Heart left ventricle (tissue), 16 donors: ENCODE measurements around the gene SCG5. TPM values are rescaled to one million over a fixed set of nuclear protein-coding genes. Genes with fewer than 3 reads are reported as not detected.
A peak's percentile ranks its signal among the peaks of the same experiment; 100 is the strongest.

ENCODE experiments used
- ATAC-seq, 4 donors: fragments of 200-7000 bp; cut with Tn5 transposase; one replicate each; pipeline ENCODE4 v1.9.1; 2020 to 2022; ENCODE audit warnings: moderate library complexity in 4 of 4, mild to moderate bottlenecking in 3 of 4, moderate number of reproducible peaks in 1 of 4
- DNase-seq, 5 donors: peaks; one replicate each; pipeline ENCODE4 v3.0.0-alpha.2; 2020
- H3K27ac ChIP-seq, 12 donors: fragments of 200-600 bp; sonication (generic) in 4 of 12; one replicate each; pipeline versions ENCODE4 v1.5.0 to v1.8.0; 2016 to 2022; ENCODE audit warnings: mild to moderate bottlenecking in 2 of 12
- H3K27me3 ChIP-seq, 9 donors: fragments of 200-600 bp; sonication (generic) in 2 of 9; one replicate each; pipeline versions ENCODE4 v1.5.1 to v1.8.0; 2016 to 2022; ENCODE audit warnings: mild to moderate bottlenecking in 3 of 9
- H3K36me3 ChIP-seq, 9 donors: fragments of 200-600 bp; sonication (generic) in 2 of 9; one replicate each; pipeline versions ENCODE4 v1.5.0 to v1.8.0; 2018 to 2022; ENCODE audit warnings: mild to moderate bottlenecking in 2 of 9
- H3K4me1 ChIP-seq, 12 donors: fragments of 200-600 bp; sonication (generic) in 4 of 12; one replicate each; pipeline versions ENCODE4 v1.5.0 to v1.8.0; 2016 to 2022; ENCODE audit warnings: mild to moderate bottlenecking in 3 of 12
- H3K4me3 ChIP-seq, 12 donors: fragments of 200-600 bp; sonication (generic) in 4 of 12; one replicate each; pipeline versions ENCODE4 v1.5.0 to v1.8.0; 2017 to 2022; ENCODE audit warnings: mild to moderate bottlenecking in 9 of 12, moderate library complexity in 4 of 12
- H3K9me3 ChIP-seq, 12 donors: fragments of 200-600 bp; sonication (generic) in 4 of 12; one replicate each; pipeline versions ENCODE4 v1.5.0 to v1.8.0; 2016 to 2022; ENCODE audit warnings: mild to moderate bottlenecking in 1 of 12
- CTCF ChIP-seq, 12 donors: fragments of 200-600 bp; sonication (generic) in 4 of 12; IDR thresholded peaks; one replicate each; pipeline versions ENCODE4 v1.5.0 to v1.8.0; 2018 to 2022; ENCODE audit warnings: antibody characterized with exemption in 12 of 12, mild to moderate bottlenecking in 5 of 12
- POLR2A ChIP-seq, 2 donors: fragments of 450-650 bp; IDR thresholded peaks; one replicate each; pipeline ENCODE4 v1.6.1; 2017; ENCODE audit warnings: antibody characterized with exemption in 2 of 2, mild to moderate bottlenecking in 2 of 2, moderate library complexity in 2 of 2
- WGBS, 4 donors: extraction: QIAGEN DNeasy Blood & Tissue Kit in 2 of 4; methylation state at CpG; one replicate each; pipeline versions ENCODE4 v1.1.5 to v1.1.7; 2013 to 2018; 5-methylcytosine and 5-hydroxymethylcytosine counted together
- intact Hi-C, 10 donors: fragments of 100-400 bp; cut with DNase I; formaldehyde crosslinking; loops; one replicate each; pipeline versions ENCODE4 v1.11.1 to v1.14.2; 2022
- polyA plus RNA-seq, 2 donors: library from polyadenylated mRNA; stranded (reverse); fragments of 200-250 nt; gene quantifications; one replicate each; pipeline ENCODE4 v1.2.3, GENCODE V29; 2013
- total RNA-seq, 9 donors: library from RNA; depleted of rRNA in 2 of 9; stranded (reverse); fragments of >200 nt in 2 of 9; fragmentation: NEBNext Ultra II Directional in 3 of 9; extraction: Animal tissue kit (Norgen Biotek cat#: 25700) in 3 of 9; gene quantifications; one replicate each; pipeline versions ENCODE4 v1.1.0 to v1.2.4, GENCODE V29; 2016 to 2023
- donor health status: ischemic (EF 13 %, LVEDD 7.1; RV severe dilation, severe dysfunction).
- donor health status: healthy with polysubstance abuse.
- donor health status: DM: no; HTN: yes; CAD: no.
- donor health status: DM: no; HTN: no; CAD: no.
- donor health status: ischemic (EF 25% LVEDD 6.9; RV normal size, moderate dysfunction).
- donor health status: ischemic (EF 25% LVEDD 5.7; RV mildly dilated, moderate dysfunction).
- donor health status: healthy.
- donor health status: DM: yes; HTN: yes; CAD: no.
- donor health status: ischemic (EF 35%, LVEDD 5.7; RV mildly dilated, moderate dysfunction).
- donor health status: nonischemic (EF 11% LVEDD 7.7; RV severe dilation, severe dysfunction).
- donor health status: DM: yes; HTN: yes; CAD: no.
- donor health status: PGD.
- donor health status: ischemic (EF 29% LVEDD 5.4; RV normal size, mild dysfunction).
- donor health status: nonischemic (EF 23%, LVEDD 6.1; RV moderate dilation, normal function).

Gene SCG5
- total and polyA plus RNA-seq, 11 donors = 0.54 to 5.3 (median 0.84) TPM; not detected in 7

DNA sequence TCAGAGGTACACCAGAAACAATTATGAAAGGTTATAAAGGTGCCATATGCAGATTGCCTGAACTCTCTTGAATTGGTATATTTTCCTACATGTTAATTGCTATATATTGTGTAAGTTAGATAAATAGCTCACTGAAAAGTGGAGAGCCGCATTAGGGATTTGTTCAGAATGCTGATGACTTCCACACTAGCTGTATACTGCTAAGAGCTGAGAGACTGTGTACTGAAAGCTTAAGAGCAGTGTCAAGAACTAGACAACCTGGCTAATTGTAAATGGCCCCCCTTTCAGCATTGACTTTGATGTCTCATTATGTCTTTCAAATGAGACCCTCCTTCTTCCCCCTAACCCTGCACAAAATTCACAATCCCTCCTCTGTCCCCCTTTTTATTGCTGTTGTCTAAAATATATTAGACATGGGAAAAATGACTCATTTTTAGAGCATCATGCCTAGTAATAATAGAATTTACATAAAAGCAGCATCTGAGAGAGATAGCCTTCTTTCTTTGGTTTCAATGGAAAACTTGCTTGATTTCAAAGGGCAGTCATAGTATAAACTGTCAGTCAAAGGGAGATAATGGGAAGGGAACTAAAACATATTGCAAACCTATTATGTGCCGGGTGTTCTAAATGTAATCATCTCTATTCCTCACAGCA lies 41.6 kb downstream of the SCG5 start:
- WGBS, 4 donors = 89 to 94% (median 89%) methylated on average over 2 of the region's 2 CpGs
- DNase-seq (no peak), ATAC-seq (no peak)
- TF ChIP-seq POLR2A (IDR thresholded peaks at IDR 0.05) = no peak
- TF ChIP-seq CTCF (IDR thresholded peaks at IDR 0.05) = no peak
- Histone ChIP-seq H3K4me3 (no peak overlapping the region), H3K4me1 (peaks cover 0 to 24% (median 0%) of the 10 kb centered on the region in 12 donors), H3K9me3 (no peaks in the 10 kb centered on the region), H3K36me3 (no peaks in the 10 kb centered on the region), H3K27me3 (no peaks in the 10 kb centered on the region), H3K27ac (no peak overlapping the region)
- intact Hi-C loops = loop anchor here in 1 of 10 donors (10.0 kb wide), 1 partner anchor 232 kb away; no protein-coding TSS in a partner anchor

GRCh38 chr15:32683906-32684584 lies 42.5 kb downstream of the SCG5 start:
- TF ChIP-seq POLR2A (IDR thresholded peaks at IDR 0.05) = no peak
- no peak for TF ChIP-seq CTCF (IDR thresholded peaks at IDR 0.05)
- Histone ChIP-seq H3K9me3 (no peaks in the 10 kb centered on the region), H3K4me3 (no peak overlapping the region), H3K27me3 (no peaks in the 10 kb centered on the region), H3K36me3 (no peaks in the 10 kb centered on the region), H3K4me1 (peaks cover 0 to 24% (median 0%) of the 10 kb centered on the region in 12 donors), H3K27ac (no peak overlapping the region)
- peak in 3 of 4 donors; percentile 66 to 77 (median 71) for ATAC-seq
- DNase-seq = peak in 2 of 5 donors; percentile 17 to 21
- 82 to 85% (median 84%) methylated on average over 8 of the region's 8 CpGs for WGBS, 4 donors
- intact Hi-C loops = loop anchor here in 1 of 10 donors (10.0 kb wide), 1 partner anchor 231 kb away; no protein-coding TSS in a partner anchor

- Histone ChIP-seq H3K27ac (no peak overlapping the region), H3K27me3 (no peaks in the 10 kb centered on the region), H3K4me3 (no peak overlapping the region), H3K36me3 (no peaks in the 10 kb centered on the region), H3K4me1 (peaks cover 0 to 24% (median 0%) of the 10 kb centered on the region in 12 donors), H3K9me3 (no peaks in the 10 kb centered on the region)
- intact Hi-C loops = loop anchor here in 1 of 10 donors (10.0 kb wide), 1 partner anchor 229 kb away; no protein-coding TSS in a partner anchor
- WGBS, 4 donors = 55 to 87% (median 57%) methylated on average over 1 of the region's 1 CpG
- TF ChIP-seq CTCF (IDR thresholded peaks at IDR 0.05) = no peak
- TF ChIP-seq POLR2A (IDR thresholded peaks at IDR 0.05) = no peak
- DNase-seq = no peak
- ATAC-seq = peak in 3 of 4 donors; percentile 16 to 69 (median 42)
These were observed 44.1 kb downstream of the SCG5 start for GRCh38 chr15:32685576-32685975.

- Histone ChIP-seq H3K9me3 (no peaks in the 10 kb centered on the region), H3K27me3 (no peaks in the 10 kb centered on the region), H3K36me3 (no peaks in the 10 kb centered on the region), H3K27ac (no peak overlapping the region), H3K4me3 (no peak overlapping the region), H3K4me1 (peaks cover 0 to 18% (median 0%) of the 10 kb centered on the region in 12 donors)
- no peak for DNase-seq
- WGBS, 4 donors = 66 to 78% (median 76%) methylated on average over 5 of the region's 5 CpGs
- intact Hi-C loops = loop anchor here in 1 of 10 donors (10.0 kb wide), 1 partner anchor 227 kb away; no protein-coding TSS in a partner anchor
- TF ChIP-seq CTCF (IDR thresholded peaks at IDR 0.05) = no peak
- TF ChIP-seq POLR2A (IDR thresholded peaks at IDR 0.05) = no peak
- ATAC-seq = no peak
These were observed 46.0 kb downstream of the SCG5 start for GRCh38 chr15:32687556-32687955.
